ENCODE data around the gene FAM184B.

- TF ChIP-seq CTCF (tag by site-specific recombination; IDR thresholded peaks at IDR 0.05), result no peak
- TF ChIP-seq MZF1 (tag by site-specific recombination; IDR thresholded peaks at IDR 0.05; ENCODE audit: borderline replicate concordance), result no peak
- TF ChIP-seq ZNF513 (tag by site-specific recombination; IDR thresholded peaks at IDR 0.05), result no peak
- no peak for TF ChIP-seq SP2 (tag by site-specific recombination; IDR thresholded peaks at IDR 0.05)
- no peak for TF ChIP-seq ZNF658 (tag by site-specific recombination; IDR thresholded peaks at IDR 0.05)
- no peak for TF ChIP-seq ZNF785 (tag by site-specific recombination; IDR thresholded peaks at IDR 0.05)
- TF ChIP-seq ZBTB10 (tag by site-specific recombination; IDR thresholded peaks at IDR 0.05), result no peak
- no peak for TF ChIP-seq WT1 (tag by site-specific recombination; IDR thresholded peaks at IDR 0.05)
- TF ChIP-seq ZNF514 (tag by site-specific recombination; IDR thresholded peaks at IDR 0.05), result no peak
- TF ChIP-seq GLIS1 (tag by site-specific recombination; IDR thresholded peaks at IDR 0.05), result no peak
- TF ChIP-seq RBAK (tag by site-specific recombination; IDR thresholded peaks at IDR 0.05), result no peak
- TF ChIP-seq YY1 (tag by site-specific recombination; IDR thresholded peaks at IDR 0.05), result no peak
Measured at GRCh38 chr4:17633600-17633999, 147.8 kb downstream of the FAM184B start.
